ENCODE data around the gene PPIE. TPM values are rescaled to one million over a fixed set of nuclear protein-coding genes. Genes with fewer than 3 reads are reported as not detected.

Gene PPIE
- total RNA-seq, 4 donors from 2014 or later = 9.8 to 43.3 (median 23.5) TPM

- in situ Hi-C loops (cut with MboI; ENCODE audit: low pct_ligation_motif_present in 1 of 4, low pct_unique_long_range_greater_than_20kb in 1 of 4, low sequenced_read_pairs in 3 of 4) (no loop called here), intact Hi-C loops (cut with DNase I; ENCODE audit: low total_unique reads) (no loop called here)
- H3K4me3 ChIP-seq = no peak overlapping the region
- H3K4me1 ChIP-seq = peaks cover 0 to 16% (median 9%) of the 10 kb centered on the region in 4 donors
- no peak overlapping the region for H3K27ac ChIP-seq
- peaks cover 0 to 12% (median 0%) of the 10 kb centered on the region in 4 donors for H3K36me3 ChIP-seq
- peaks cover 34% of the 10 kb centered on the region for H3K27me3 ChIP-seq
- no peaks in the 10 kb centered on the region for H3K9me3 ChIP-seq
- WGBS, 2 donors (ENCODE audit: low coverage in 1 of 2) = 76 to 81% methylated on average over 2 to 9 of the region's 9 CpGs
- TF ChIP-seq POLR2AphosphoS5 (IDR thresholded peaks at IDR 0.05) = no peak
- TF ChIP-seq POLR2A (IDR thresholded peaks at IDR 0.05) = no peak
- no peak for TF ChIP-seq EP300 (IDR thresholded peaks at IDR 0.05; ENCODE audit: low read depth)
- no peak for TF ChIP-seq CTCF (IDR thresholded peaks at IDR 0.05)
- no peak for DNase-seq
Measured at GRCh38 chr1:39737546-39738169, 1.0 kb upstream of the PPIE start.

- Histone ChIP-seq H3K4me1 (peaks cover 0 to under 1% (median 0%) of the 10 kb centered on the region in 4 donors), H3K36me3 (peaks cover 0 to 79% (median 31%) of the 10 kb centered on the region in 4 donors), H3K27me3 (no peaks in the 10 kb centered on the region), H3K9me3 (no peaks in the 10 kb centered on the region), H3K4me3 (no peak overlapping the region), H3K27ac (no peak overlapping the region)
- DNase-seq = no peak
- intact Hi-C loops (cut with DNase I; ENCODE audit: low total_unique reads) (no loop called here), in situ Hi-C loops (cut with MboI; ENCODE audit: low pct_ligation_motif_present in 1 of 4, low pct_unique_long_range_greater_than_20kb in 1 of 4, low sequenced_read_pairs in 3 of 4) (no loop called here)
- TF ChIP-seq POLR2A (IDR thresholded peaks at IDR 0.05) (no peak), POLR2AphosphoS5 (IDR thresholded peaks at IDR 0.05) (no peak), EP300 (IDR thresholded peaks at IDR 0.05; ENCODE audit: low read depth) (no peak), CTCF (IDR thresholded peaks at IDR 0.05) (no peak)
- WGBS, 2 donors (ENCODE audit: low coverage in 1 of 2) = 96% methylated on average over 16 of the region's 16 CpGs; no CpG with 5 or more reads in 1 of the 2 donors
Measured at GRCh38 chr1:39745016-39745670, 6.5 kb downstream of the PPIE start.

- Histone ChIP-seq H3K4me3 (no peak overlapping the region), H3K4me1 (no peaks in the 10 kb centered on the region), H3K9me3 (no peaks in the 10 kb centered on the region), H3K27me3 (no peaks in the 10 kb centered on the region), H3K36me3 (peaks cover 0 to 84% (median 26%) of the 10 kb centered on the region in 4 donors), H3K27ac (no peak overlapping the region)
- no peak for DNase-seq
- 98% methylated on average over 7 of the region's 7 CpGs; no CpG with 5 or more reads in 1 of the 2 donors for WGBS, 2 donors (ENCODE audit: low coverage in 1 of 2)
- intact Hi-C loops (cut with DNase I; ENCODE audit: low total_unique reads) = no loop called here
- no peak for TF ChIP-seq POLR2AphosphoS5 (IDR thresholded peaks at IDR 0.05)
- no peak for TF ChIP-seq CTCF (IDR thresholded peaks at IDR 0.05)
- no peak for TF ChIP-seq EP300 (IDR thresholded peaks at IDR 0.05; ENCODE audit: low read depth)
- TF ChIP-seq POLR2A (IDR thresholded peaks at IDR 0.05) = no peak
- in situ Hi-C loops (cut with MboI; ENCODE audit: low pct_ligation_motif_present in 1 of 4, low pct_unique_long_range_greater_than_20kb in 1 of 4, low sequenced_read_pairs in 3 of 4) = no loop called here
Measured at GRCh38 chr1:39751595-39751994, 12.9 kb downstream of the PPIE start.

GRCh38 chr1:39752703-39753102 is 14.0 kb downstream of the PPIE start:
- Histone ChIP-seq H3K27ac (no peak overlapping the region), H3K4me3 (no peak overlapping the region), H3K36me3 (peaks cover 0 to 89% (median 23%) of the 10 kb centered on the region in 4 donors), H3K9me3 (no peaks in the 10 kb centered on the region), H3K27me3 (no peaks in the 10 kb centered on the region), H3K4me1 (no peaks in the 10 kb centered on the region)
- no peak for DNase-seq
- TF ChIP-seq CTCF (IDR thresholded peaks at IDR 0.05) (no peak), POLR2AphosphoS5 (IDR thresholded peaks at IDR 0.05) (no peak), POLR2A (IDR thresholded peaks at IDR 0.05) (no peak), EP300 (IDR thresholded peaks at IDR 0.05; ENCODE audit: low read depth) (no peak)
- intact Hi-C loops (cut with DNase I; ENCODE audit: low total_unique reads) = no loop called here
- in situ Hi-C loops (cut with MboI; ENCODE audit: low pct_ligation_motif_present in 1 of 4, low pct_unique_long_range_greater_than_20kb in 1 of 4, low sequenced_read_pairs in 3 of 4) = no loop called here
- 93 to 100% methylated on average over 1 to 6 of the region's 6 CpGs for WGBS, 2 donors (ENCODE audit: low coverage in 1 of 2)

Data from transverse colon (tissue), 4 donors.